CD4-positive, alpha-beta T cell treated with Interleukin-10 for 1 hour (primary cell): ENCODE data around the gene CACNA2D1.

ENCODE experiments used
- DNase-seq: peaks from one replicate; pipeline ENCODE4 v3.0.0-alpha.2; 2020

The CACNA2D1 gene

GRCh38 chr7:82211333-82211732 is 232.2 kb downstream of the CACNA2D1 start:
- no peak for DNase-seq

DNA sequence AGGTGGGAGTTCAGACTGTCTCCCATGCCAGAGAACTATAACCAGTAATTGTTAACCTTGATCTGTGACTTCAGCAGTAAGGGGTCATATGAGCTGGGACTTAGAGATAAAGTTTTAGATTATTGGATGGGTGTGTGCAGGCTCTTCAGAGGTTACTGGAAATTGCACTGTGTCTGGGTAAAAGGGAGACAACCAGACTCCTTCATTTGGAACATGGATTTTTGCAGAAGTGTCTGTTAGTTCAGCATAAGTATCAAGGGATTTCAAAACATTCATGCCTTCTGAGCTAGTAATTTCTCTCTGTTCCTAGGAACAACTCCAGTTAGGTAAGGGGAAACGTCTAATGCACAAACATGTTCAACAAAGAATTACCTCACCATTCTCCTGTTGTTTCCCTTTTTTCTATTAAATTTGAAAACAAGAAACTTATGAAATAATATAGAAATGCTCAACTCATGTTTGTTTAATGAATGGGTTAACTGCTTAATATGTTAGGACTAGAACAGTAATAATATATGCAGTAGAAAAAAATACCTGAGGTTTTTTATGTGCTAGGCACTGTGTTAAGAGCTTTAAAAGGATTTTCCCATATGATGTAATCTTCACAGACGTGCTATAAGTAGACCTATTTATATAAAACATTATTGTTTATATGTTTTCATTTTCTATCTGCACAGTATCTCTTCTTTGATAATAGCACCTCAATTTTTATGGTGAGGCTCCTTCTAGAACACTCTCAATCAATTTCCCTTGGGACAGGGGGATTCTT is 233.0 kb downstream of the CACNA2D1 start:
- no peak for DNase-seq

DNA sequence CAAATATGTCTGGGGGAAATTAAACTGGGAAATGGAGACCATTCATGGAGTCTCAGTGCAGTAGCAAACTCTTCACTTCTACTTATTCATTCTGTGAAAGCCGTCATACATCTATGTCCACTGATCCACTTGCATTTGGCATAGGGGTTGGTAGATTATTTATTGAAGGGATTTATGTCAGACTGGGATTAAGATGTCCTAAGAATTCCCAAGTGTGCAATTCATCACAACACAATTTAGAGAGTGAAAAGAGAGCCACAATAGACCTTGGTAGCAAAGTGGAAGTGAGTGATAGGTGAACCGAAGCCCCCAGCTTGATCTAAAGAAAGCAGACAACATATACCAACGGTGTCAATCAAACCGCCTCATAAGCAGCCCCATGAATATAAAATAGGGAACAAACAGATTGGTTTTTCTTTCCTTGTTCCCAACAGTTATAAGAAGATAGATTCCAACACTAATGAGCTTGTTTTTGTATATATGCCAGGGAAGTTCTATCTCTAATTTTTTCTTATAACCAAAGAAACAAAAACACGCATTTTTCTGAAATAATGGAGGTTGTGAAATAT is 234.3 kb downstream of the CACNA2D1 start:
- no peak for DNase-seq

GRCh38 chr7:82204694-82205093 is 238.9 kb downstream of the CACNA2D1 start:
- no peak for DNase-seq

DNA sequence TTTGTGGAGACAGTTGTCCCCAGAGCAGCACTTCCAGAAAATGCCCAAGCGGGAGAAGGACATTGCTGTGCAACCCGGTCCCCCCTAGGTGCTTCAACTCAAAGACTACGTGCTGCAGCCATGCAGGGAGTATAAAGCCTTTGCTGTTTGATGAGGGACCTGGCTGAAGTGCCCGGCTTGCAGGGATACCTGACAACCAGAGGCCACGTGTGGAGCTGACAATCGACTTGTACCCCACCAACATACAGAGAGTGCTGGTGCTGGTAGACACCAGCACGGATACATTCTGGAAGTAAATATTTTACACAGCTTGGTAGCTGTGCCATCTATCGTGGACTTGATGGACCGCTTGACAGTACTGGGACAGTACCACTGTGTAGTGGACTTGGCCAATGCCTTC is 240.6 kb downstream of the CACNA2D1 start:
- DNase-seq, result no peak

DNA sequence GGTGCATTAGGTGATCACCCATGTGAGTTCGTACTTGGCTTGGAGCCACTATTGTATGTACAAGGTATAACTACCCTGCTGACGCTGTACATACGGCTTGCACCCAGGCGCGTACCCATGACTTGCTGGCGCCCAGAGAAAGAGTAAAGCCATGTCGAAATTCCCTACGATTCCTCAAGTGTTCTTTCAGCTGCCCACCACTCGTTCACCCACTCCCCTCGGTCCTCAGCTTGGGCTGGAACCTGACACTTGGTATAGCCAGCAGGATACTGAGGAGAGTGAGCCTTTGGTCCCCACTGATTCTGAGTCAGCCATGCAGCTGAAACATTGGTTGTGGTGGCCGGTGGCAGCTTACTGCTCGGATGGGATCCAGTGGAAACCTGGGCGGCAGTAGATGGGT is 241.5 kb downstream of the CACNA2D1 start:
- DNase-seq, result no peak

- no peak for DNase-seq
These were observed 243.0 kb downstream of the CACNA2D1 start for GRCh38 chr7:82200601-82201000.

GRCh38 chr7:82194016-82194643 is 249.4 kb downstream of the CACNA2D1 start:
- no peak for DNase-seq

DNA sequence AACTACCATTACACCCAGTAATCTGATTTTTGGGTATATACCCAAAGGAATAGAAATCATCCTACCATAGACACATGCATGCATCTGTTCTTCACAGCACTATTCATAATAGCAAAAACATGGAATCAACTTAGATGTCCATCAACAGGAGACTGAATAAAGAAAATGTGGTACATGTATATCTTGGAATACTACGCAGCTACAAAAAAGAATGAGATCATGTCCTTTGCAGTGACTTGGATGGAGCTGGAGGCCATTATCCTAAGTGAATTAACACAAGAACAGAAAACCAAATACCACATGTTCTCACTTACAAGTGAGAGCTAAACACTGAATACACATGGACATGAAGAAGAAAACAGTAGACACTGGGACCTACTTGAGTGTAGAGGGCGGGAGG is 254.9 kb downstream of the CACNA2D1 start:
- no peak for DNase-seq

DNA sequence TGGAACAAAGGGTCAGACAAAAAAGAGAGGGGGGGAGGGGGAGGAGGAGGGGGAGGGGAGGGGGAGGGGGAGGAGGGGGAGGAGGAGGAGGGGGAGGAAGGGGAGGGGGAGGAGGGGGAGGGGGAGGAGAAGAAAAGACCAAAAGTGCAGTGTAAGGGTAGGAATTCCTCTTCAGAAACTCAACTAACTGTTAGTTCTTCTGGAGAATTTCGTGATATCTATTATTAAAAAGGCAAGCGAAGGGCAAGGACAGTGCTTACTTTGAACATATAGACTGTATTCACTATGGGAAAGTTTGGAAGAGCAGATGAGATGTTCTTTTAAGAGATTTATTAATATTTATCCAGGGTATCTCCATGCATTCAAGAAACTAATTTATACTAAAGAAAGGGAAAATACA is 258.1 kb downstream of the CACNA2D1 start:
- no peak for DNase-seq

- no peak for DNase-seq
These were observed 259.9 kb downstream of the CACNA2D1 start for GRCh38 chr7:82183634-82184033.

GRCh38 chr7:82179311-82179710 is 264.3 kb downstream of the CACNA2D1 start:
- DNase-seq, result no peak

DNA sequence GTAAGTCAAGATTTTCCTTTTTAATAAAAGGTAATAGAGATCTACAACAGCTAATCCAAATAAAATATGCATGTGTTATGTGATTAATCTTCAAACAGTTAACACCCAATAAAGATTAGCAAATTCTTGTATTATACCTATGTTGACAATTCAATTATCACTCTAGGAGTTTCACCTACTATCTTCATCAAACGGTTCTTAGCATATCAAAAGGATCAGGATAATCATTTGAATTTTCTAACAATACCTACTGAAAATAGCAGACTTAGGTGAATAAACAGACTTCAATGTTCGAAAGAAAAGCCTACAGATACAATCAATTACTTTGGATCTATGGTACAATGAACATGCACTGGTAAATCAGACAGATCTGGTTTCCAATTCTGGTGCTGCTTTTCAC is 268.3 kb downstream of the CACNA2D1 start:
- DNase-seq, result no peak

DNA sequence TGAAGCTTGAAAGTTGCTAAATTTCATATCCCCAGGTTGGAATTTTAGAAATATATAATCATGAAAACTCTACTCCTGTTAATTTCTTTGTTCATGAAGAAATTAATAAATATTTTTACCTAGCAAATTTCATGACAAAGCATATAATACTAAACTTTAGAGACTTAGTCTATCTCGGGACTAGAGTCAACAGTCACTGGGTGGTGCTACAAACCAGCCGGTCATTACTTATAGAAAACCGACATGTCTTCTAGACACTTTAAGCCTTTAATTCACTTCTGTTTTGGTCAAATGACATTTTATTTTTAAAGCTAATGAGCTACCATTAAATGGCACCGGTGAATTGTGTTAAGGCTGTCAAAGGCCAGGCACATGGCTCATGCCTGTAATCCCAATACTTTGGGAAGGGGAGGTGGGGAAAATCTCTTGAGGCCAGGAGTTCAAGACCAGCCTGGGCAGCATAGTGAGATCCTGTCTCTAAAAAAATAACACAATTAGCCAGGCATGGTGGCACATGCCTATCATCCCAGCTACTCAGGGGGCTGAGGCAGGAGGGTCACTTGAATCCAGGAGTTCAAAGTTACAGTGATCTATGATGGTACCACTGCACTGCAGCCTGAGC is 270.1 kb downstream of the CACNA2D1 start:
- DNase-seq, result no peak

- DNase-seq, result no peak
These were observed 270.7 kb downstream of the CACNA2D1 start for GRCh38 chr7:82172881-82173280.

GRCh38 chr7:82172017-82172416 is 271.6 kb downstream of the CACNA2D1 start:
- DNase-seq, result no peak

GRCh38 chr7:82167558-82168314 is 275.8 kb downstream of the CACNA2D1 start:
- no peak for DNase-seq

DNA sequence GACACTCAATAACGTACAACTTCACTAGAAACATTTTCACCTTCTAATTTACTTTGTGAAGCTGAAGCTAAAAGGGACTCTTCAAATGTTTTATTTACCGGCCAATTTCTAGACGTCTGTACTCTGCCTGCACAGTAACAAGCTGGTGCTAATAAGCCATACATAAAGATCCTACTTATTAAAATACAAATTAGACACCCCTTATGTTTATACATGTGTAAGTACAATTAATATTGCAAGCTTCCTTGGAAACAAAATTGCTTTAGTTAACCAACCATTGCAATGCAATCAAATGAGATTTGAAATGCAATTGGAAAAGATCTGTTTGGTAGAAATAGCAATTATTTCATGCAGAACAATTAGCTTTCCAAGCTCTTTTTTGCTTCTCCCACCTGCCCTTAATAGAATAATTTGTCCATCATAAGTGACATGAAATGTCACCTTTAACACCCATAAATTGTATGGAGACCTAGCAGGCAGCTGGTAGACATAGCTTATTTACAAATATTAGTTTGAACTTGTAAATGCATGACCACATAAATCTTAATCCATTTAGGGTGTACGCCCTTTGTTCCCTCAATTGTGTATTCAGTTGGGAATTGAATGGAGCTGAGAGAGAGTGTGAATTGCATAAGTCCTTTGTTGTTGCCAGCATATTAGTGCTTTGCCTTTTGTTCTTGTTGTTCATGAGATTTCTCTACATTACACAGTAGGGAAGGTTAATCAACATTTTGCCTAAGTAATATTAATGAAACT is 277.1 kb downstream of the CACNA2D1 start:
- no peak for DNase-seq

GRCh38 chr7:82164813-82165212 is 278.8 kb downstream of the CACNA2D1 start:
- DNase-seq, result no peak

DNA sequence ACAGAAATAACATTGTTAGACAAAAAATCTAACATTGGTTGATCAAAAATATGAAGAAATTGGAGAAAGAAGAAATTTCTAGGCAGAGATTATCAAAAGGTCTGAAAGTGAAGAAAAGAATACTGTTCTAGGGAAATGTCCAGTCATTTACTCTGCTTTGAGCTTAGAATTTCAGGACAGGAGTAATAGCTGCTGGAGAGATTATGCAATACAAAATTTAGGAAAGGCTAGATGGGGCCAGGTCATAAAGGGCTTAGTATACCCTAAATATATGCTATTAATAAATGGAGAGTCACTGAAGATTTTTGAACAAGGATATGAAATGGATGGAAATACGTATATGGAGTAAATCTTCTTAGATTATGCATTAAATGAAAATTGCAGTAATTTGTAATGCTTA is 279.2 kb downstream of the CACNA2D1 start:
- DNase-seq, result no peak

- no peak for DNase-seq
These were observed 280.0 kb downstream of the CACNA2D1 start for GRCh38 chr7:82163586-82163985.

DNA sequence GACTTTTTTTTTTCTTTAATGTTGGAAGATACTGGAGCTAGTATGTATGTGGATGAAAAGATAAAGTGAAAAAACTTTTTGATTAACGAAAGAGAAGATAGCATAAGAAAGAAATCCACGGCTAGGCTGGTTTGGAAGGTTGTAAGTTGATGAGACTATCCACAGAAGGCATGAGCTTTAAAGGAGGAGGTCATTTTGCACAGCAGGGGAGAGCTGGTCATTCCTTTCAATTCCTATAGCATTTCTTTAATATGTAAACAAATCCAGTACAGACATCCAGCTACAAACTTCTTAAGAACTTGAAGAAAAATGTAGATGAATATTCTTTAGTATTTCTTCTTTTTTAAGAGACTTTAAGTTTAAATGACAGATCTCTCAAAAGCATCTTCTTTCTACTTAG is 281.3 kb downstream of the CACNA2D1 start:
- DNase-seq, result no peak
